HG03575 (cell line): ENCODE data around the gene NECTIN4.
"Not testable (repeated sequence)": the region's sequence is repeated elsewhere in the genome, so short reads cannot be mapped to it uniquely, and the experiment has no call there.

ENCODE experiments used
- ATAC-seq: cut with Tn5 transposase; IDR thresholded peaks from one replicate; pipeline ENCODE4 v1.9.1; 2021; ENCODE audit not compliant: unreplicated experiment, insufficient number of reproducible peaks, low FRiP score; ENCODE audit errors: extremely low read depth

Gene NECTIN4

GRCh38 chr1:161089251-161089924, at the start of gene NECTIN4:
Gene NECTIN4, minus strand, starts transcription at chr1:161089558. Its CDS starts 262 bp downstream, at chr1:161089296.
- ATAC-seq = no peak

GRCh38 chr1:161138431-161138830, 49.1 kb upstream of the NECTIN4 start:
- no peak for ATAC-seq

- no peak for ATAC-seq
These were observed 48.5 kb upstream of the NECTIN4 start for GRCh38 chr1:161137881-161138280.

DNA sequence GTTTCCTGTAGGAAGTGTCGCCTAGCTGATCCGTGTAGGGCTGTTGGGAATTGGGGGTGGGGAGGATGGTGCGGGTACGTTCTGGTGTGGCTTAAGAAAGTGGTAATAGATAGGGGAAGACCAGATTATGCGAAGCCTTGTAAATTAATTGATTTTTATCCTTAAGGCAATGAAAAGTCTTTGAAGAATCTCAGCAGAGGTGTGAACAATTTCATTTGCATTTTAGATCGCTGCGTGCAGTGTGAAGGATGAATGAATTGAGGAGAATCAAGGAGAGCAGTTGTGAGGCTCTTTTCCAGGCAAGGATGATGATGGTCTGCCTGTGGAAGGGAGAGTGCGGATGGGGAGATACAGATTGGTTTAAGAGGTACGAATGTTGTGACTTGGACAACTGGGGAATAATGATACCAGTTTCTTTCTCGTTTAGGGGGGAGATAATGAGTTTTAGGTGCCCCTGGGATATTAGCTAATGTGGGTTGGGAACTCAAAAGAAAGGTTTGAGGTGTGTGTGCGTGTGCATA, 43.9 kb upstream of the NECTIN4 start:
- ATAC-seq = no peak

- ATAC-seq = peak; percentile 86
These were observed 43.3 kb upstream of the NECTIN4 start, which contains the start of gene DEDD for GRCh38 chr1:161132410-161133219. Gene DEDD, minus strand, starts transcription at chr1:161132667. Its CDS starts 8,205 bp downstream, at chr1:161124462.

DNA sequence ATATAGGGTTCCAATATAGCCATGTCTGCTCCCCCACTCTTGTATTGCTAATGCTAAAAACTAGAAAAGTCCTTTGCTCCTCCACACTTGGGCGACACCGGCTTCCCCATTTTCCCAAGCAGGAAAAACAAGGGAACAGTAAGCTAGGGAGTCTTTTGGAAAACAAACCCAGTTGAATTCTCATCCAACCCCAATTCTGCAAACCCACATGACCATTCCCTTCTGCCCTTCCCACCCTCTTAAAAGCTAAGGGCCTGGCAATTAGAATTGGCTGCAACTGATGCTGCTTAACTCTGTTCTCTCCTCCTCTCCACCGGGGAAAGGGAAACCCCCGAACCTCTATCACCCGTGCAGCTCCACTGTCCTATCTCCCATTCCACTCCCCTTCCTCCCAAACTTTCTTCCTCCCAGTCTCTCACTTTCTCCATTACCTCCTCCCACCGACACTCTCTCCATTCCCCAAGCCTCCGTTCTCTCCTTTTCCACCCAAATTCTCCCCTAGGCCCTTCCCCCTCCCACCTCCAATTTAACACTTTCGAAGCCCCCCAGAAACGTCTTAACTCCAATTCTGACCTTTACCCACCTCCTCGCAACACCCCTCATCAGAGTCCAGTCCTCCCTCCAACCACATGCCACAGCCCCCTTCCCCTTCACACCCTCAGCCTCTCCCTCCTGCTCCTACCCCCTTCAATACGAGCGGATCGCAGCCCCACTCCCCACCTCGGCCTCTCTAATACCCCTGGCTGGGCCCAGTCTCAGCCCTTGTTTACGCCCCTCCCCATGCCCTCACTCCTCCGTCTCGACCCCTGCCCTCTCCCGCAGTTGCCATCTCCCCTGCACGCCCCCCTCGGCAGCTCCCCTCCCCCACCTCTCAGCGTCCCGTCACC, 42.4 kb upstream of the NECTIN4 start:
- ATAC-seq = no peak

- ATAC-seq = no peak
These were observed 40.9 kb upstream of the NECTIN4 start for GRCh38 chr1:161130266-161130665.

- no peak for ATAC-seq
These were observed 39.4 kb upstream of the NECTIN4 start for GRCh38 chr1:161128591-161129420.

GRCh38 chr1:161127649-161128048, 38.3 kb upstream of the NECTIN4 start:
- no peak for ATAC-seq

- ATAC-seq = no peak
These were observed 33.6 kb upstream of the NECTIN4 start for GRCh38 chr1:161122967-161123366.

DNA sequence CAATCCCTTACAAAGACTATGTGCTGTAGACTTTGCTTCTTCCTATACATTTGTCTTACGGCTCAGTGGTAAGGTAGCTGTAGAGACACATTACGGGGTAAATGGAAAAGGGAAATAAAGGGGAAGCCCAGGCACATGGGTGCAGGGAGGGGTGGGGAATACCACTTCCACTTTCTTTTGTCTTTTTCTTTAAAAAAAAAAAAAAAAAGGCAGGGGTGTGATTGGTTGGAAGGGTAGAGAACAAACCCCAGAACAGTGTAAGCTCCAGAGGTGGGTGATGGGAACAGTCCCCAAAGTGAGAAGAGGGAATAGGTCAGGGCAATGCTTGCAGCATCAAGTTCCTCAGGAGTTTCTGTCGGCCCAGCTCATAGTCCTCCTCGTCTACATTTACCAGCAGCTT, 32.5 kb upstream of the NECTIN4 start:
- no peak for ATAC-seq

DNA sequence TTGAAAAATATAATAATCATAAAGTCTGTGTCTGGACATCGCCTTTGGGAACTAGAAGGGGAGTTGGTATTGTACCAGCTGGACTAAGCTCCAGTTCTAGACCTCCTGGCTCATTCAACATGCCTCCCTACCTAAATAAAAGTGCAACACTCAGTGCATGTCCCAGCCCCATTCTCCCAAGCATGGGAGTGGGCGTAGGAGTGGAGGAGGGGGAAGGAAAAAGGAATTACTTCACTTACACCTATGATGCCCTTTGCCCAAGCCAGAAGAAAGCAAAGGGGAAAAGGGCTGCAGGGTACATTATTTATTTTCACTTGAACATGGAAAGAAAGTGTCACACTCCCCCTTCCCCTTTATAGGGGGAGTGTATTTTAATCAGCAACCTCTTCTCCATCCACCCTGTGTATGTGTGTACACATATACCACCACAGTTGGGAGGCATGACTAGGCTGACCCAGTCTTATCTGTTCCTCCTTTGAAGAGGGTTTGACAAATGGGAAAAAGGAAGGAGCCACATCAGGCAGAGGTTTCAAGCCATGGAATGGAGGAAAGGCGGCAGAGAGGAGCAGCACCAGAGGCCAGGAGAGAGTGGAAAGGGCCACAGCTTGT, 31.8 kb upstream of the NECTIN4 start:
- no peak for ATAC-seq

- no peak for ATAC-seq
These were observed 29.9 kb upstream of the NECTIN4 start for GRCh38 chr1:161119092-161119903.

GRCh38 chr1:161117759-161118581, 28.6 kb upstream of the NECTIN4 start, which contains the start of the genes NIT1 and PFDN2:
Gene NIT1, plus strand, starts transcription at chr1:161118105. Its CDS starts 72 bp downstream, at chr1:161118177.
Gene PFDN2, minus strand, starts transcription at chr1:161118037. Its CDS starts 11 bp downstream, at chr1:161118026.
- no peak for ATAC-seq

- ATAC-seq = not testable (repeated sequence)
These were observed 26.6 kb upstream of the NECTIN4 start for GRCh38 chr1:161115961-161116360.

GRCh38 chr1:161115132-161115711, 25.9 kb upstream of the NECTIN4 start:
- no peak for ATAC-seq
